Measurements from ENCODE around the gene FAM120A.

The FAM120A gene

GRCh38 chr9:93451849-93452709 lies 594 bp downstream of the FAM120A start:
- no peak for DNase-seq

DNA sequence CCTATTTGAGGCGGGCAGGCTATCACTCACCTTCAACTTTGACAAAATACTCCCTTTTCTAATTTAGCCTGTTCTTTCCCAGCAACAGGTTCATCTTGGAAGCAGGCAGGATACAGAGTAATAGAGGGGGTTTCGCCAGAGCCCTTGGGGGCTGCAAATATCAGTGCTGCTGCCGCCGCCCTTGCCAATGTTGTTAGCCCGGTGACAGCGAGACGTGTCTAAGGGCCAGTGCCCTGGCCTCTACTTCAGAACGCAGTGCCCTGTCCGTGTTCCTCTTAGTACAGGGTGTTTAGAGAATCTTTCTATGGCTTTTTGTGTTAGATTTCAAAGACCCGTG lies 1.2 kb downstream of the FAM120A start:
- DNase-seq, result no peak

DNA sequence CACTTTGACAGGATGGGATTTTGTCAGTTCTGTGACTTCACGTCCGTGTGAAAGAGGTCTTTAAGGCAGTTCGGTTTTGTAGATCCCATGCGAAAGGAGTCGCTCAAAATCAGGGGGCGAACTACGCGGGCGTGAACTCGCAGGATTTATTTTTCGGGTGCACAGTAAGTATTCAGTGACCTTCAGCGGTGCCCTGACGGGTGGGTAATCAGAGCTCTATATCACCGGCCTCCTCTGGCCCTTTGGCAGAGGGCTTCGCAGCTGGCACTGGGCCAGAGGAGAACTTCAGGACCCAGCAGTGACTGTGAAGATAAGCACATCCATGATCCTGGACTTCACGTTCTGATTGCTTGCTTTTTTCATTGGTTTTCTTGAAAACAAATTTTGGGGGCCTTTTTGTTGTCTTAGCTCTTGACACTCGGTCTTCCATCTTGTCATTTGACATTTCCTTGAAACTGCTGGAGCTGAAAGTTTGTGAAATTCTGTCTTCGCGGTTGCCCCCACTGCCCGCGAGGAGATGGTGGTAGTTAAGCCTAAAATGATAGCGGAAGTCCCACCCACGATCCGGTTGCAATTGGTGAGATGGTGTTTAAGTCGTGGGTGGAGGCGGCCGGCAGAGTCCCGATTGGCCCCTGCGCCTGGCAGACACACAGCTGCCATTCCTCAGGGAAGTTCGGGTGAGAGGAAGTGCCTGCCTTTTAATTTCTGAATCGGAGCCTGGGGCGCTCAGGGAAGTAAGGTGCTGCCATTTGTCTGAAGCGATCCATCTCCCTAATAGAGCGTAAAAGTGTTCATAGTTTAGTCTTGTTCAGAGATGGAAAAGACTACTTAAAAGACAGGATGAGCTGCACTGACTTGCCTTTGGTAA lies 1.8 kb downstream of the FAM120A start, which contains the start of gene FAM120AOS:
Gene FAM120AOS, minus strand, starts transcription at position 535 of the 868 bp plus-strand sequence. CDS start 872 bp downstream, outside the sequence.
- peak; percentile 97 for DNase-seq

DNA sequence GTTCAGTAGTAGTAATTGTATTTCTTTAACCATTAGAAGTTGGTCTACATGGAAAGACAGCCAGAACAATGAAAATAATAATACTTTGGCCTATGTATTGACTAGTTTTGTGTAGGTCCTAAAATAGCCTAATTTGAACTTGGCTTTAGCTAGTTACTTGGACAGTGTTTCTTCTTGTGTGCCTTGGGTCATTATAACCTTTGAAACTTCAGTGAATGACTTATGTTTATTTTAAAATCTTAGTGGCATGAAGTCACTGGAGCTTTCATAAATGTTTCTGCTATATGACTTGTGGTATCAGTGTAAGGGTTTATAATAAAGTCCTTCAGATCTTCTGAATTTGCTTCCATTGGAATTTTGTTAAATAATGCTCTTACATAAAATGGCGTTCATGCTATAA lies 4.5 kb downstream of the FAM120A start:
- no peak for DNase-seq

DNA sequence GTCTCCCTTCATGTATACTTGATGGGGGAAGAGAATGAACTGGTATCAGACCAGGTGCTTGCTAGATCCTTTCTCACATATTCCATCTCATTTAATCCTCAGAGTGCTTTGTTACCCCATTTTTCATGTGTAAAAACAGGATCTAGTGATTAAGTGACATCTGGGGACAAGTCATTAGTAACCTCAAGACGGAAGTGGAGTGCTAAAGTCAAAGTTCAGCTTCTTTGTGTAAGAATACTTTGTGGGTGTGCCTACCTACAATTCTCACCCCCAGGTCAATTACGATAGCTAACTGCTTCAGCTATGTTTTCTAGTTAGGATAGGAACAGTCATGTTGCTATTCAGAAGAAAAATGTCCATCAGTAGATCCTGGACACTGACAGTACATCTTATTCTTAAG lies 5.0 kb downstream of the FAM120A start:
- DNase-seq, result peak; percentile 87

DNA sequence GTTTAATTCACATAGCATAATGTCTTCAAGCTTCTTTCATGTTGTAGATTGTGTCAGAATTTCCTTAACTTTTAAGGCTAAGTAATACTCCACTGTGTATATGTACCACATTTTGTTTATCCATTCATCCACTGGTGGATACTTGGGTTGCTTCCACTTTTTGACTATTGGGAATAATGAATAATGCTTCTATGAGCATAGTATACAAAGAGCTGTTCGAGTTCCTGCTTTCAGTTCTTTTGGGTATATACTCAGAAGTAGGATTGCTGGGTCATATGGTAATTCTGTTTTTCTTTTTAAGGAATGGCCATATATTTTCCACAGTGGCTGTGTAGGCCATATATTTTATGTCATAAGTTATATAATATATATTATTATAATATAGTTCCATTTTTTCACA lies 5.5 kb downstream of the FAM120A start:
- DNase-seq, result no peak

DNA sequence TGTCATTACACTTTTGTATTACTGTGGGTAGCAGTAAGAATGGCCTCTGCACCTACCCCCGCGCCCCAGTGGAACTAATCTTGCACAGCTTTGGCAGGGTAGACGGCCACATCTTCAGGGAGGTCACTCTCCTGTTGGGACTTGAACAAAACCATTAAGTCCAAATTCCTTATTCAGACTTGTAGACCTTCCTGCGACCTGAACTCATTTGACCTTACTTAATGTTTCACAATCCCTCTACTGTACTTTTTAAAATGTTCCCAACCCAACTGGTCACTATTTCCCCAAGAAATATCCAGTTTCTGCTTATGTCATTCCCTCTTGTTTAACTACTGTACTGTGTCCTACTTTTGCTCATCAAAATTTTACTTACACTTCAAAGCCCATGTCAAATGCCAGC lies 7.2 kb downstream of the FAM120A start:
- DNase-seq, result no peak

DNA sequence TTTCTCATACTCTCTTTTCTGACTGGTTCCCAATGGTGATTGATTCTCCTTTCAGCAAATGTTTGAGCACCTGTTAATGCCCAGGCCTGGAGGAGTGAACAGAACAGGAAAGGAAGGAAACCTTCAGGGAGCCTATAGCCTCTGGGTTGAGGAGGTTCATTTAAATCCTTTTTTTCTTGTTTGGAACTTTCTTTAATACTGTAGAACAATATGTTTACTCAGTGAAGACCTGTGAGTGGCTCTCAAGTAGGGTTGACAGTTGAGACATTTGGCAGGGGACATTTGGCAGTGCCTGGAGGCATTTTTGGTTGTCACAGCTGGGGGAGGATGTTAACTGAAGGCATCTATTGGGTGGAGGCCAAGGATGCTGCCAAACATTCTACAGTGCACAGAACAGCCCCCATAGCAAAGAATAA lies 8.0 kb downstream of the FAM120A start:
- DNase-seq, result no peak

DNA sequence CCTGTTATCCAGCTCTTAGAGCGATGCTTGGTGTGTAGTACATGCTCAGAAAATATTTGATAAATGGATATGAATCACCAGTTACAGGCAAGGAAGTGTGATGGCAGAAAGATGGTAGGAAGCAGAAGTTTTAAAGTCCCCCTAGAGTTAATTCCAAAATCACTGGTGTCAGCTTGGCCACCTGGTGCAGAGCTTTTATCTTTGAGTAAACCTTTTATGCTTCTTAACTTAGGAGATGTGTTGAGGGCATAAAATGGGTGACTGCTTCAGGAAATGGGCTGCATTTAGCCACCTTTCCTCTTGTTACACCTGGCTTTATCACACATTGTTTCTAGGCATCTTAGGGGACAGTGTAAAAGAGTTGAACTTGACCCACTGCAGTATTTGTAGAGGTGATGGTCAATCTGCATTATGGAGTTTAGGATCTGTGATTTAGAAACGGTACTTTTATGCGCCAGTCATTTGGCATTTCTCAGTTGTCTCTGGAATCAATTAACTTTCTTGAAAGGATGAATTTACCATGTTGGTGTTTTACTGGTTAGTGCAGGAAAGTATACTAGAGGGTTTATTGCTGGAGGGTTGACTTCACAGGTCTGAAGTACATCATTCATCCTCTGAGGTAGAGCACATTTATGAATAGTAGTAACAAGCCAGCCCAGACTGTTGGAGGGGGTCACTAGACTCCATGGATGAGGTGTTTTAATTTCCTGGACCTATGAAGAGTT lies 9.4 kb downstream of the FAM120A start:
- DNase-seq, result no peak

DNA sequence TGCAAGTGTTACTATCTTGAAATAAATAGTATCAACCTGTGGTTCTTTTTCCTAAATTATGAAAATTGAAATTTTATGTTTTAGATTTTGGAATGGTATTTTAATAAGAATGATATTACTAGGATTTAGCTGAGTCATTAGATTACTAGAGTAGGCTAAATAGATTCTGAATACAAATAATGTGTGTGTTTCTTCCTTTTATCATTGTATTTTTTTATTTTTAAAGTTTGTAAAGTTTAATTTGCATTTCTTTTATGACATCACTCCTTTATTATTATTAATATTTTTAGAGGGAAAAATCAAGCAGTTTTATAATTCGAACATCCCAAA lies 9.9 kb downstream of the FAM120A start:
- DNase-seq, result no peak

DNA sequence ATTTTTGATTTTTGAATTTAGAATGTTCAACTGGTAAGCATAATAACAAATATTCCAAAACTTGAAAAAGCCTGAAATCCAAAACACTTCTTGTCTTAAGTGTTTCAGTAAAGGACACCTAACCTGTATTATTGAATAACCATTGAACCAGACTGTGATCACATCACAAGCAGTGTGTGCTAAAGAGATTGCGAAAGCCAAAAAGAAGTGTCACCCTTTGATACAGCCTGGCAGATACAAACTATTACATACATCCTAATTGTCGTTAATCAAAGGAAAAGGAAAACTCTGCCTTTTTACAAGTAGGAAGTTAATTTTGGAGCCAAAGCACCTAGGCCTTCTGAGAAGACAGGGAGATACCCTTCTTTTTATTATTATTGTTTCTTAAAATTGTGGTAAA lies 10.3 kb downstream of the FAM120A start:
- DNase-seq, result peak; percentile 17

DNA sequence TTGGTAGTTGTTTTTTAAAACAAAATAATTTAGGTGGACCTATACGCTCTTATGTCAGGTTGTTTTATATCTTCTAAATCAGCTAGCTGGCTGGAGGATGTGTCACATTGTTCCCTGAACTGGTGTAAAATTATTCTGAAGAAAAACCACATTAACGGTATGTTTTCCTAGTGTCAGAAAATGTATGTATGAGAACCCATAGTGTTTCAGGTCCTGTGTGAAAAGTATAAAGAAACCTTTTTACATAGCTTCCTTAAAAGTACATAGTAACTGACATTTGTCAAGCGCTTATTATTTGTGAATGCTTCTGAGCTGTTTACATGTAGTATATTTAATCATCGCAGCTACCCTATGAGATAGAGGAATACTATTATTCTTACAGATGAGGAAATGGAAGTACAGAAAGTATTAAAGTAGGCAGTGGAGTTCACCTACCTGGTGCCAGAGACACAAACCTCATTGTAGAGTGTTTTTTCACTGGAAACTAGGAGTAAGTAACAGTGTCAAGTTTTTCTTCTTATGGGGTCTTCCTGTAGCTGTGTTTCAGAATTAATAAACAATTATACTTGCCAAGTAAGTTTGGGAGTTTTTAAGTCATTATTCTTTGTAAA lies 12.3 kb downstream of the FAM120A start:
- DNase-seq, result no peak

DNA sequence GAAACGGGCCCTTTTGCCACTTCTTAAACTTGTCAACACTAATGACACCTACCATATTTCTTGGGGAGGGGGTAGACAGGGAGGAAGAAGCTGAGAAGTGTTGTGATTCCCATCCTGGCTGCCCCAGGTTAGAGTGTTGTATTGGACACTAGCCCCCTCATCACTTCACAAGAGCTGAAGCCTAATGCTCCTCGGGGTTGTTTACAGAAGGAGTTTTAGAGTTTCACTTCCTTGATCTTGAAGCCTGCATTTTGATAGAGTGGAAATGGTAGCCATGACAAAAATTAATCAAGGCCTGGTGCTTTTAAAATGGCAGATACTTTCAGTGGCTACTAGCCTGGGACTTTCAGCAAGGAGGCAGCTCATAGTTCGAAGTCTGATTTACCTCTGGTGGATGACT lies 12.9 kb downstream of the FAM120A start:
- DNase-seq, result peak; percentile 77

DNA sequence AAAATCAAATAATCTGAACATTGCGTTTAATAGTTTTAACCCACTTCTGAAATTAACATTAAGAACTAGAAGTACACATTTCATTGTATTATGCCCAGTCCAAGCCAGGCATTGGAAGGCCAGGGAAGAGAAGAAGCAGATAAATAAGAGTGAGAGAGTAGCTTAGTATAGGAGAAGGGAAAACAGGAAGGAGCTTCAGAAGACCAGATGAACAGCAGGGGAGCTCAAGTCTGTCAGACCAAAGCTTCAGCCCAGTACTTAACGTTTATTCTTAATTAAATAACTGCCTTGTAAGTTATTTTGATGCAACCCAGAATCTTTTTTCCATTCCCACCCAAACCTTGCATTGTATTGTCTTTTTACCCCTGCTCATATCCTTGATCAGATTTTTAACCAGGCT lies 13.4 kb downstream of the FAM120A start:
- peak; percentile 46 for DNase-seq

DNA sequence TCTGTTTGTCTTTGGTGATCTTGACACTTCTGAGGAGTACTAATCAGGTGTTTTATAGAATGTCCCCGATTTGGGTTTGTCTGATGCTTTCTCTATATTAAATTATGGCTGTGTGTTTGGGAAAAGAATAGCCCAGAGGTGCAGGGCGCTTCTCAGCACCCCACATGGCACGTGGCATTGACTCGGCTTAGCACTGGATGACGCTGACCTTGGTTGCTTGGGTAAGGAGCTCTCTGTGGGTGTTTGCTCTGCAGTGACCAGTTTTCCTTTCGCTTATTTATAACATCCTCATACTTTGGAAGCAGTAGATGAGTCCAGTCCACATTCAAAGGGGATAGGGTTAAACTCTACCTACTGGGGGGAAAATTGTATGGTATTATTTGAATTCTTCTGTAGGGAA lies 14.4 kb downstream of the FAM120A start:
- no peak for DNase-seq

GRCh38 chr9:93466416-93467061 lies 15.1 kb downstream of the FAM120A start:
- no peak for DNase-seq

- DNase-seq, result no peak
These were observed 15.6 kb downstream of the FAM120A start for GRCh38 chr9:93467062-93467416.

DNA sequence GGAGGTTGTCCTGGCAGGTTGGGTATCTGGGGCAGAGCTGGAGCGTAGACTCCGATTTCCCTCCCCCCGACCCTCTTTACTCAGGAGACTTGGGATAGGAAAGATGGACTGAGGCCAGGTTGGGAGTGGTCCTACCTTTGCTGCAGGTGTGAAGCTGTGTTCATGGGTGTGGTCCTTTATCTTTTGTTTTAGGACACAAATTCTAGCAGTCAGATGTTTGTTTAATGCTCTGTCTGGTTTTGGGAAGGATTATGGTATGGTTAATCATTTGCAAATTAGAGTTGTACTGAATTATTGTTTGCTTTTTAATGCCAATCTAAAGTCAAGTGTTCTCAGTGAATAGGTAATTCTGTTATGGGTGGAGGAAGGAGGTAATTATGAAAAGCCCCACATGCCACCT lies 16.0 kb downstream of the FAM120A start:
- DNase-seq, result no peak

GRCh38 chr9:93468763-93469456 lies 17.4 kb downstream of the FAM120A start:
- no peak for DNase-seq

DNA sequence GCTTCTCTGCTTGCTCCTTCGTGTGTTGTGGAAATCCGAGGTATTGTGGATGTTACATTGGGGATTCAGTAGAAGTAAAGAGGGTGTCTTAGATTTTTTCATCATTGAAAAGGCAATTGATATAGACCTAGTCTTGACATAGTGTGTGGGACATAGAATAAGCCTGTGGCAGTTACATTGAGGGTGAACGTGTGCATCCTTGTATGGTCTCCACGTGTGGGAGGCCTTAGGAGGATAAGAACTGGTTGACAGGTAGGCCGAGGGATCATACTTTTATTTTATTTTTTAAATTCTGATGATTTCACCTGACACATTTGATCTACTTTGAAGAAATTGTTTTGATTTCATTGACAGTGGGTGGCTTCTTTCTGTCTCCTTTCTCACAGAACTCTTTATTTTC lies 18.9 kb downstream of the FAM120A start:
- no peak for DNase-seq

GRCh38 chr9:93471124-93471523 lies 19.6 kb downstream of the FAM120A start:
- DNase-seq, result peak; percentile 25

DNA sequence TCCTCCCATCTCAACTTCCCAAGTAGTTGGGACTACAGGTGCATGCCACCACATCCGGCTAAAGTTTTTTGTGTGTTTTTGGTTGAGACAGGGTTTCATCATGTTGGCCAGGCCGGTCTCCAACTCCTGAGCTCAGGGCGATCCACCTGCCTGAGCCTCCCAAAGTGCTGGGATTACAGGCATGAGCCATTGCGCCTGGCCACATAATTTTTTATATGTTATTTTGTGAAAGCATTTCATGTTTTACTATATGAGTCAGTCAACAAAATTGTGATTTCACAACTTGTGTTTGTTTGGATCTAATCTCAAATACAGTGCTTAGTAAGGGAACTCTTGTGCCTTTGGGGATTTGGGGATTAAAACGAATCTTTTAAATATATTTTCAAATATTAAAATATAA lies 21.9 kb downstream of the FAM120A start:
- no peak for DNase-seq
